NCI-H82 treated with DMSO at 0.1 percent for 48 hours (cell line): ENCODE measurements around the gene COX14.
A peak's percentile ranks its signal among the peaks of the same experiment; 100 is the strongest.
"Not testable (repeated sequence)": the region's sequence is repeated elsewhere in the genome, so short reads cannot be mapped to it uniquely, and the experiment has no call there.

ENCODE experiments used
- DNase-seq: peaks from one replicate; lab custom pipeline; 2025; ENCODE audit not compliant: unreplicated experiment; lab: John Stamatoyannopoulos, UW

The COX14 gene

GRCh38 chr12:50107416-50108268, 4.4 kb upstream of the COX14 start:
- DNase-seq: no peak

- DNase-seq: no peak
Observed at GRCh38 chr12:50109319-50109718, 2.7 kb upstream of the COX14 start.

GRCh38 chr12:50110127-50110761, 1.8 kb upstream of the COX14 start:
- DNase-seq: peak; percentile 36

- DNase-seq: no peak
Observed at GRCh38 chr12:50110762-50111351, 1.2 kb upstream of the COX14 start.

- DNase-seq: no peak
Observed at GRCh38 chr12:50111395-50111692, 692 bp upstream of the COX14 start.

- DNase-seq: peak; percentile 66
Observed at GRCh38 chr12:50112456-50113218, 601 bp downstream of the COX14 start.

GRCh38 chr12:50117057-50117622, 5.1 kb downstream of the COX14 start:
- DNase-seq: no peak

- DNase-seq: no peak
Observed at GRCh38 chr12:50119387-50119786, 7.4 kb downstream of the COX14 start.

GRCh38 chr12:50120521-50120920, 8.5 kb downstream of the COX14 start:
- DNase-seq: peak; percentile 99

- DNase-seq: no peak
Observed at GRCh38 chr12:50120953-50121352, 8.9 kb downstream of the COX14 start.

GRCh38 chr12:50121641-50122040, 9.6 kb downstream of the COX14 start:
- no peak for DNase-seq

- DNase-seq: peak; percentile 27
Observed at GRCh38 chr12:50123203-50123602, 11.2 kb downstream of the COX14 start.

GRCh38 chr12:50127546-50127945, 15.5 kb downstream of the COX14 start:
- DNase-seq: no peak

GRCh38 chr12:50129290-50129689, 17.3 kb downstream of the COX14 start:
- DNase-seq: no peak

- DNase-seq: peak; percentile 40
Observed at GRCh38 chr12:50132505-50133135, 20.6 kb downstream of the COX14 start.

GRCh38 chr12:50142993-50143392, 31.0 kb downstream of the COX14 start:
- DNase-seq: no peak

GRCh38 chr12:50145439-50145838, 33.4 kb downstream of the COX14 start:
- no peak for DNase-seq

GRCh38 chr12:50147281-50147680, 35.2 kb downstream of the COX14 start:
- DNase-seq: no peak

GRCh38 chr12:50148011-50148410, 36.0 kb downstream of the COX14 start:
- DNase-seq: not testable (repeated sequence)

GRCh38 chr12:50149311-50149710, 37.3 kb downstream of the COX14 start:
- DNase-seq: no peak
